Stimulated activated CD4-positive, alpha-beta T cell treated with anti-CD3 and anti-CD28 coated beads, Interleukin-1b, Interleukin-23, amount 100 ng/mL, for 4 hours (primary cell): ENCODE data around the gene TRPV6.

Experiments used
- DNase-seq, 2 donors: peaks; one replicate each; pipeline ENCODE4 v3.0.0-alpha.2; 2020; ENCODE audit warnings: low read depth in 2 of 2

TRPV6 gene

DNA sequence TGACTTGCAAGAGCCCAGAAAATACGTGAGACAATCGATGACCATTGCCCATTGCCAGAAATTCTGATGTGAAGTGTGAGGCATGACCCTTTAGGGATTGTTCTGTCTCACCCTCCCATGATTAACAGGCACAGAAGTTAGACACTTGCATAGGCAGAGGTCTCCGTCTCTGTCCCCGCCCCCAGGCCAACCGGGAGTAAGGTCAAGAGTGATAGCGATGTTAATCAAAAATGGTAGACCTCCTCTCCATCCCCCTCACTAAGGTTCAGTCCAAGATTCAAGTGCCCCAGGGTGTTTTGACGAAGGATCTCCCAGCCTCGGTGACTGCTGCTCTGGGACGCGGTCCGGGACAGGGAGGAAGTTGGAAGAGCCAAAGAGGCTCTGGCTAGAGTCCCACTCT lies 22.7 kb upstream of the TRPV6 start:
- DNase-seq: no peak

DNA sequence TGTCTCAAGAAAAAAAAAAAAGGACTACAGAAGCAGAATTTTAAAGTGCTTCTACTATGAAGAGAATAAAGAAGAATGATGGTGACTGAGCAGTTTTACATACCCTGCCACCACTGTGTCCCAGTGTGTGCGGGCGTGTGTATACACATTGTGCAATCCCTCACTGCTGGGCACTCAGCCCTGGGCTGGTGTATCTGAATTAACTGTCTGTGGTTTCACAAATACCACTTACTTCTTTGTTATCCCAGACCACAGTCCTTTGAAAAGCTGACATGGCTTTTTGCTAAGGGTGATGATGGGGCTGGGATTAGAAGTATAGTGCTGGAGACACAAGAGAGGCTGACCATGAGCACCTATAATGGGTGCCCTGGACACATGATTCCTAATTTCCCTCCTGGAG lies 21.1 kb upstream of the TRPV6 start:
- no peak for DNase-seq

DNA sequence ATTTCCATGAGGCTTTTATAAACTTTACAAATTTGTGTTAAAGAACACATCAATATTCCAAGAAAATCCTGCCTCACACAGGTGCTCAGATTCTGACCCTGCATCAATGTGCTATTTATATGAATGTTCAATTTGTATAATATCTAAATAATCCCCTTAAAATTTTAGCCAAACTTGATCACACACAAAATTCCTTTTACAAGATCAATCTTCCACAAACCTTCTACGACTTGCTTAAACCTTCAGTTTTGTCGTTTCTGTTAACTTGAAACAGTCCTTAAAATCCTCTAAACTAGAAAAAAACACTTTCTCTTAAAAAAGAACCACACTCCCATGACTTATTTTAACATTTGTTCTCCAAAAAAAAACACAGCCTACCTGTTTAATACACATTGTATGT lies 20.2 kb upstream of the TRPV6 start:
- no peak for DNase-seq

GRCh38 chr7:142904128-142904527 lies 18.6 kb upstream of the TRPV6 start:
- no peak for DNase-seq

DNA sequence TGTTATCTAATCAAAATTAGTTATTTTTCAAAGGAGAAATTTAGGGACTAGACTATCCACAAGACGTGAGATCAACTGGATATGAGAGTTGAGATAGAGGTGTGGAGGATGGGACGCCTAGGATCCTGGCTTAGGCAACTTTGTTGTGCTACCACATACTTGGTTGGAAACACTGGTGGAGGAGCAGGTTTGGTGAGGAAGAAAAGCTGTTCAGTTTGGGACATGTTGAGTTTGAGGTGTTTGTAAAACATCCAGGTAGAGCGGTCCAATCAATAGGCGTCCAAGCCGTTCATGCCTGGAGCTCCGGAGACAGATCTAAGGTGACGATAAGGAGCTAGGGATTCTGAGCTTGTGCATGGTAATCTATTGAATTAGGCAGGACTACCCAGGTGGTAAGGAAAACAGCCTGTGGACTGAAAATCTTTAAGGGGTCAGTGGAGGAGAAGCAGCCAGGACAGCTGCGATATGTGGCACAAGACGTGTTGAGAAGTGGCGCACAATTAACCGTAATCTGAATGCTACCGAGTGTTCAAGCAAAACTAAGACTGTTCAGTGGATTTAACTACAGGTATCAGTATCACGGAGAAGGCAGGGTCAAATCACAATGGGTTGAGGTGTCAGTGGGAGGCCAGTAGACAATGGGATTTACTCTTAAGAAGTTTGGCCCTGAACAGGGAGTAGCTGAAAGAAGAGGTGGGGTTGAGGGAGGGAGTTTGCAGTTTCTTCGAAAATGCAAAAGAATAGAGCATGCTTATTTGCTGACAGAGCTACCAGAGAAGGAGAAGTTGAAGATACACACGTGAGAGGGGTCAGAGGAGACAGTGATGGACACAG lies 16.1 kb upstream of the TRPV6 start:
- no peak for DNase-seq

DNA sequence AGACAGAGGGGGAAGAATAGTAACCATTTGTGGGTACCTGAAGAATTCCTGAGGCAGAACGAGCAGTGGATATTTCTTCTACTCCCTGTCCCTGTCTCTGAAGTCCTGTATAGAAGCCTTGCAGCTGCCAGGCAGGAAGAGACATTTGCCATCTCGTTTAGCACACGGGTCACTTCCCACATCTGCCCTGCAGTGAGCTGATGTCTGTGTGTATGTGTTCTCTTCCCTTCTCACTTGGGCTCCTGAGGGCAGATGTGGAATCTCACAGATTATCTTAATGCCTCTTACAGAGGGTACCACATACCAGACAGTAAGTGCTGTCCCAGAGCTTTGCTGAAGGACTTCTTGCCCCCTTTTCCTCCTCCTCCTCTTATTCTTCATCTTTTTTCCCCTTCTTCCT lies 14.1 kb upstream of the TRPV6 start:
- no peak for DNase-seq

- no peak for DNase-seq
Measured at GRCh38 chr7:142898377-142899170, 13.0 kb upstream of the TRPV6 start.

DNA sequence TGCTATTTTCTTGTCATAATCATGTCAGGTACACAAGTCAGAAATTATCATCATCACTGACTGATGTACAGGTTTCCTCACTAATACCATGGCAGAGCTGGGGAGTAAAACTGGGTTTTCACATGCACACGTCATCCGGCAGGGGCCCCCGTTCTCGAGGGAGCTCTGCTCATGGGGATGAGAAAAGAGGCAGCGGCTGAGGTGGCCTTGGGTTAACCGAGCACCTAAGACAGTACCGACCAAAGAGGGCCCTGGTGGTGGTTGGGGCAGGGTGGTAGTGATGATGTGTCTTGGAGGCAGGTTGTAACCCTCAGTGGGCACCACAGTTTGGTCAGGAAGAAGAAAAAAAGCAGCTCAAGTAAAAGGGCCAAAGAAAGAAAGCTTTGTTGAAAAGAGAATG lies 12.1 kb upstream of the TRPV6 start:
- no peak for DNase-seq

DNA sequence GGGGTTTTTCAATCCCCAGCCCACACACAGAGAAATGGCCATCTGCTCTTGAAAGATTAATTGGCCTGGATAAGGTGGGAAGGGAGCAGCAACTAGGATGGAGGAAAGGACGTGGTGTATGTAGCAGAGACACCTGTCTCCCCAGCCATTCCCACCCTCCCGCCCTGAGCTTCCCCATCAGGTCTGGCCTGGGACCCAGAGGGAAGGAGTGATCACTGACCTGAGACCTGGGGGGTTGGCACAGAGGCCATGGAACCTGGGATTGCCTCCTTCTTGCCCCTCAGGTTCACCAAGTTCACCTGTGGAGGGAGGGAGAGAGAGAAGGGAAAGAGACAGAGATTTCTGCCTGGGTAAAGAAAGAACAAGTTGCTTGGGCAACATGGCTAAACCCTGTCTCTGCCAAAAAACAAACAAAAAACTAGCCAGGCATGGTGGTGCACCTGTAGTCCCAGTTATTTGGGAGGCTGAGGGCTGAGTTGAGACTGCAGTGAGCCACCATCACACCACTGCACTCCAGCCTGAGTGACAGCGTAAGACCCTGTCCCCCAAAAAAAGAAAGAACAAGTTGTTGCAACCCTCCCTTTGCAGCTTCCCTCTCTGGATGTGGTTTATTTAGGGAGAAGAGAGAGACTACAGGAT lies 11.3 kb upstream of the TRPV6 start:
- DNase-seq: no peak

DNA sequence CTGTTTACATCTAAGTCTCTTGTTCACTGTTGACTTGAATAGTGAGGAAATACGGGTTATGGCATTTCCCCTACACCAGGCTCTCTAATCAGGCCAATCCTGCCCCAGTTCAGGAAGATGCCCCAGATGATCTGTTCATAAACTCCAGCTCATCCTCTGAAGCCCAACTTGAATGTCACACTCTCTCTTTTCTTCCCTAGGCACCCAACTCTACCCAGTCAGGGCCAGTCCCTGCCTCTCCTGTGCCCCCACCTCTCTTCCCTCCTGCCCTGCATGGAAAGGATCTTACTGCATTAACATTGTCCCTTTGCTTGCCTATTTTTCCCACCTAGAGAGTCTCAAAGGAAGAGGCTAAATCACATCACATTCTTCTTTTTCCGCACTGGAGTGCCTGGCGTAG lies 10.6 kb upstream of the TRPV6 start:
- no peak for DNase-seq

GRCh38 chr7:142894985-142895593 lies 9.5 kb upstream of the TRPV6 start:
- no peak for DNase-seq

GRCh38 chr7:142894112-142894984 lies 8.8 kb upstream of the TRPV6 start:
- DNase-seq: no peak

GRCh38 chr7:142892951-142893350 lies 7.4 kb upstream of the TRPV6 start:
- DNase-seq: no peak

GRCh38 chr7:142891490-142892082 lies 6.0 kb upstream of the TRPV6 start:
- DNase-seq: no peak

DNA sequence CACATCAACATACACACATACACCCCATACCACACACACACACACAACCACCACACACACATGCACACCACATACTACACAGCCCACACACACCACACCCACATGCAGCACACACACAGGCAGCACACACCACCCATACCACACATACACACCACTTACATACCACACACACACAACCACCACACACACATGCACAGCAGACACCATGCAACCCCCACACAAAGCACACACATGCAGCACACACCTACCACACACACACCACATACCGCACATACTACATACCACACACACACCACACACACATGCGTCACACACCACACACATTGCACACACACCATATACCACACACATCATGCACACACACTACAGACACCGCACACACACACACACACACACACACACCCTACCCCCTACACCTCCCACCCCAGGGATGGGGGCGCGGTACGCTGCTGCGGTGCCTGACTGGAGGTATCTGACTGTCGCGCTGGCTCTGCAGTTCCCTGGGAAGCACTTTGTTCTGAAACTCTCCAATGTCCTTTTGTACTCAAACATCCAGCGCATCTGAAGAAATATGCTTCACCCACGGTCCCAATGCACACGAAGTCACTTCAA lies 5.4 kb upstream of the TRPV6 start:
- DNase-seq: no peak

DNA sequence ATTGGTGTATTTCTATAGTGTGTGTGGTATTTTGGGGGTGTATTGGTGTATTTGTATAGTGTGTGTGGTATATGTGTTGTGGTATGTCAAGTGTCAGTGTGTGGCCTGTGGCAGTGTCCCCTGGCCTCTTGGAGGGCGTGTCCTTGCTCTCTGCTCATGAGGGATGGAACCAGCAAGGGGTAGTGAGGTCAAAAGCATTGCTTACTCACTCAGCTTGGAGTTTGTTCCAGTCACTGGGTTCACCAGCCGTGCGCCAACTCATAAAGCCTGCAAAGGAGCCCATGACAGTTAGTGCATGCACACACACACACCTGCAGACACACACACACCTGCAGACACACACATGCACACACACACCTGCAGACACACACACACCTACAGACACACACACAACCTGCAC lies 4.3 kb upstream of the TRPV6 start:
- no peak for DNase-seq

- no peak for DNase-seq
Measured at GRCh38 chr7:142887282-142888015, 1.9 kb upstream of the TRPV6 start.

DNA sequence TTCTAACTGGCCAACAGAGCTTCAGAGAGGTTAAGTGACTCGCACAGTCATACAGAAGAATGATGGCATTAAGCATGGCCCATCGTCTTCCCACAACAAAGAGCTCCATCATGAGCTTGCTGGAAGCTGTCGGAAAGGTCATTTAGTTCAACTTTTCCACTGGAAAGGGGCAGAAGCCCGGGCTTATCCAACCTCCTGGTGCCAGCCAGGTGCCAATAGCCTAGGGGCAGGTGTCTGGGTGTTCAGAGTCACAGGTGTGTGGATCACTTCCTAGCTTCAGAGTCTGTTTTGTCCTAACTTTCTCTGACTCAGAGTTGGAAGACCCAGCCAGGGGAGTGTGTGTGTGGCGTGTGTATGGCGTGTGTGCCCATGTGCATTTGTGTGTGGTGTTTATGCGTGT lies 1.3 kb upstream of the TRPV6 start:
- no peak for DNase-seq

GRCh38 chr7:142884286-142884640 lies 1.3 kb downstream of the TRPV6 start:
- no peak for DNase-seq
